BLaER1 (cell line): ENCODE results near the gene RFTN1.

Experiments
- H3K27ac ChIP-seq: shearing (Covaris generic); formaldehyde crosslinking; 2 replicates; pipeline ENCODE4 v1.8.1; 2022
- H3K27me3 ChIP-seq: shearing (Covaris generic); formaldehyde crosslinking; 2 replicates; pipeline ENCODE4 v1.8.1; 2022
- H3K36me3 ChIP-seq: shearing (Covaris generic); formaldehyde crosslinking; 2 replicates; pipeline ENCODE4 v1.8.1; 2022
- H3K4me1 ChIP-seq: shearing (Covaris generic); formaldehyde crosslinking; 2 replicates; pipeline ENCODE4 v1.8.1; 2022
- H3K4me2 ChIP-seq: shearing (Covaris generic); formaldehyde crosslinking; 2 replicates; pipeline ENCODE4 v1.8.1; 2022
- H3K4me3 ChIP-seq: shearing (Covaris generic); formaldehyde crosslinking; 2 replicates; pipeline ENCODE4 v1.8.1; 2022
- H3K9ac ChIP-seq: shearing (Covaris generic); formaldehyde crosslinking; 2 replicates; pipeline ENCODE4 v1.8.1; 2022
- H3K9me3 ChIP-seq: shearing (Covaris generic); formaldehyde crosslinking; 2 replicates; pipeline ENCODE4 v1.8.1; 2022
- H4K20me1 ChIP-seq: shearing (Covaris generic); formaldehyde crosslinking; 2 replicates; pipeline ENCODE4 v1.8.1; 2022
- Cebpa-rat ChIP-seq: shearing (Covaris generic); IDR thresholded peaks from 2 replicates; pipeline ENCODE4 v1.8.1; 2022

RFTN1 gene

GRCh38 chr3:16417945-16418739, 95.4 kb downstream of the RFTN1 start:
- H3K27me3 ChIP-seq: no peaks in the 10 kb centered on the region
- H3K4me3 ChIP-seq: no peak overlapping the region
- no peak overlapping the region for H3K9ac ChIP-seq
- peaks cover 33% of the 10 kb centered on the region for H3K4me1 ChIP-seq
- no peak for TF ChIP-seq Cebpa-rat
- peaks cover 91% of the 10 kb centered on the region for H4K20me1 ChIP-seq
- no peaks in the 10 kb centered on the region for H3K9me3 ChIP-seq
- no peak overlapping the region for H3K27ac ChIP-seq
- no peak overlapping the region for H3K4me2 ChIP-seq
- peaks cover 15% of the 10 kb centered on the region; the same call in 1 of the 2 replicates for H3K36me3 ChIP-seq

- H3K9me3 ChIP-seq: no peaks in the 10 kb centered on the region
- no peak overlapping the region for H3K4me3 ChIP-seq
- no peak overlapping the region for H3K9ac ChIP-seq
- H3K27ac ChIP-seq: no peak overlapping the region
- H3K4me2 ChIP-seq: no peak overlapping the region
- TF ChIP-seq Cebpa-rat: no peak
- H4K20me1 ChIP-seq: peaks cover 95% of the 10 kb centered on the region
- H3K27me3 ChIP-seq: no peaks in the 10 kb centered on the region
- H3K4me1 ChIP-seq: peaks cover 45% of the 10 kb centered on the region
- H3K36me3 ChIP-seq: peaks cover 19% of the 10 kb centered on the region; the same call in 1 of the 2 replicates
Measured at GRCh38 chr3:16415911-16416476, 97.5 kb downstream of the RFTN1 start.

- H3K36me3 ChIP-seq: peaks cover 37% of the 10 kb centered on the region
- no peaks in the 10 kb centered on the region for H3K9me3 ChIP-seq
- H4K20me1 ChIP-seq: peaks cover 78% of the 10 kb centered on the region
- peaks cover 24% of the 10 kb centered on the region for H3K4me1 ChIP-seq
- no peak overlapping the region for H3K9ac ChIP-seq
- no peak overlapping the region for H3K4me3 ChIP-seq
- no peak overlapping the region for H3K4me2 ChIP-seq
- H3K27me3 ChIP-seq: no peaks in the 10 kb centered on the region
- no peak for TF ChIP-seq Cebpa-rat
- no peak overlapping the region for H3K27ac ChIP-seq
Measured at GRCh38 chr3:16413321-16413720, 100.2 kb downstream of the RFTN1 start.

- TF ChIP-seq Cebpa-rat: no peak
- H3K27me3 ChIP-seq: no peaks in the 10 kb centered on the region
- peak overlapping the region; percentile 7; the same call in 1 of the 2 replicates for H3K4me2 ChIP-seq
- H3K4me1 ChIP-seq: peaks cover 24% of the 10 kb centered on the region
- H3K9me3 ChIP-seq: no peaks in the 10 kb centered on the region
- H3K27ac ChIP-seq: no peak overlapping the region
- no peak overlapping the region for H3K9ac ChIP-seq
- H3K36me3 ChIP-seq: peaks cover 45% of the 10 kb centered on the region
- no peak overlapping the region for H3K4me3 ChIP-seq
- peaks cover 77% of the 10 kb centered on the region for H4K20me1 ChIP-seq
Measured at GRCh38 chr3:16412192-16412800, 101.2 kb downstream of the RFTN1 start.

GRCh38 chr3:16411441-16411840, 102.1 kb downstream of the RFTN1 start:
- no peaks in the 10 kb centered on the region for H3K27me3 ChIP-seq
- H3K9ac ChIP-seq: no peak overlapping the region
- no peak overlapping the region for H3K4me2 ChIP-seq
- H3K4me1 ChIP-seq: peaks cover 24% of the 10 kb centered on the region
- no peak overlapping the region for H3K4me3 ChIP-seq
- H3K27ac ChIP-seq: no peak overlapping the region
- TF ChIP-seq Cebpa-rat: no peak
- H3K36me3 ChIP-seq: peaks cover 47% of the 10 kb centered on the region
- H4K20me1 ChIP-seq: peaks cover 80% of the 10 kb centered on the region
- no peaks in the 10 kb centered on the region for H3K9me3 ChIP-seq

GRCh38 chr3:16410659-16411058, 102.8 kb downstream of the RFTN1 start:
- H3K27ac ChIP-seq: no peak overlapping the region
- no peaks in the 10 kb centered on the region for H3K27me3 ChIP-seq
- no peak overlapping the region for H3K4me3 ChIP-seq
- TF ChIP-seq Cebpa-rat: no peak
- H4K20me1 ChIP-seq: peaks cover 80% of the 10 kb centered on the region
- no peaks in the 10 kb centered on the region for H3K9me3 ChIP-seq
- peaks cover 55% of the 10 kb centered on the region for H3K36me3 ChIP-seq
- no peak overlapping the region for H3K4me2 ChIP-seq
- no peak overlapping the region for H3K9ac ChIP-seq
- peaks cover 24% of the 10 kb centered on the region for H3K4me1 ChIP-seq

GRCh38 chr3:16409032-16409431, 104.5 kb downstream of the RFTN1 start:
- H3K27ac ChIP-seq: no peak overlapping the region
- peaks cover 62% of the 10 kb centered on the region for H3K36me3 ChIP-seq
- H3K9ac ChIP-seq: no peak overlapping the region
- no peaks in the 10 kb centered on the region; the same call in 1 of the 2 replicates for H3K9me3 ChIP-seq
- no peak overlapping the region for H3K4me3 ChIP-seq
- H3K27me3 ChIP-seq: no peaks in the 10 kb centered on the region
- H4K20me1 ChIP-seq: peaks cover 79% of the 10 kb centered on the region
- H3K4me1 ChIP-seq: peaks cover 13% of the 10 kb centered on the region
- H3K4me2 ChIP-seq: no peak overlapping the region
- no peak for TF ChIP-seq Cebpa-rat

- H3K4me1 ChIP-seq: peaks cover 11% of the 10 kb centered on the region
Measured at GRCh38 chr3:16407366-16407765, 106.1 kb downstream of the RFTN1 start.

GRCh38 chr3:16406579-16406978, 106.9 kb downstream of the RFTN1 start:
- no peaks in the 10 kb centered on the region; the same call in 1 of the 2 replicates for H3K9me3 ChIP-seq
- peaks cover 5% of the 10 kb centered on the region; the same call in 1 of the 2 replicates for H3K4me1 ChIP-seq
- TF ChIP-seq Cebpa-rat: no peak
- peaks cover 67% of the 10 kb centered on the region for H4K20me1 ChIP-seq
- H3K27me3 ChIP-seq: no peaks in the 10 kb centered on the region
- no peak overlapping the region for H3K9ac ChIP-seq
- H3K36me3 ChIP-seq: peaks cover 73% of the 10 kb centered on the region
- no peak overlapping the region for H3K4me3 ChIP-seq
- no peak overlapping the region for H3K27ac ChIP-seq
- no peak overlapping the region for H3K4me2 ChIP-seq

More at GRCh38 chr3:16407366-16407765, 106.1 kb downstream of the RFTN1 start:
- Histone ChIP-seq H4K20me1 (peaks cover 67% of the 10 kb centered on the region), H3K27ac (no peak overlapping the region), H3K27me3 (no peaks in the 10 kb centered on the region), H3K36me3 (peaks cover 65% of the 10 kb centered on the region), H3K4me2 (no peak overlapping the region), H3K4me3 (no peak overlapping the region), H3K9ac (no peak overlapping the region), H3K9me3 (no peaks in the 10 kb centered on the region; the same call in 1 of the 2 replicates)
- no peak for TF ChIP-seq Cebpa-rat

- H3K4me3 ChIP-seq: no peak overlapping the region
- peaks cover 77% of the 10 kb centered on the region for H3K36me3 ChIP-seq
- no peak overlapping the region for H3K4me2 ChIP-seq
- peaks cover 67% of the 10 kb centered on the region for H4K20me1 ChIP-seq
- no peak overlapping the region for H3K27ac ChIP-seq
- no peak for TF ChIP-seq Cebpa-rat
- no peaks in the 10 kb centered on the region; the same call in 1 of the 2 replicates for H3K9me3 ChIP-seq
- H3K4me1 ChIP-seq: peaks cover under 1% of the 10 kb centered on the region; the same call in 1 of the 2 replicates
- no peaks in the 10 kb centered on the region for H3K27me3 ChIP-seq
- H3K9ac ChIP-seq: no peak overlapping the region
Measured at GRCh38 chr3:16406166-16406565, 107.3 kb downstream of the RFTN1 start.
